Inferior parietal cortex (tissue), 1 donor: ENCODE measurements around the gene YJU2.
"Not testable (repeated sequence)": the region's sequence is repeated elsewhere in the genome, so short reads cannot be mapped to it uniquely, and the experiment has no call there.

Experiments
- DNase-seq: peaks from one replicate; pipeline ENCODE4 v3.0.0-alpha.2; 2016; ENCODE audit errors: extremely low spot score

YJU2 gene

DNA sequence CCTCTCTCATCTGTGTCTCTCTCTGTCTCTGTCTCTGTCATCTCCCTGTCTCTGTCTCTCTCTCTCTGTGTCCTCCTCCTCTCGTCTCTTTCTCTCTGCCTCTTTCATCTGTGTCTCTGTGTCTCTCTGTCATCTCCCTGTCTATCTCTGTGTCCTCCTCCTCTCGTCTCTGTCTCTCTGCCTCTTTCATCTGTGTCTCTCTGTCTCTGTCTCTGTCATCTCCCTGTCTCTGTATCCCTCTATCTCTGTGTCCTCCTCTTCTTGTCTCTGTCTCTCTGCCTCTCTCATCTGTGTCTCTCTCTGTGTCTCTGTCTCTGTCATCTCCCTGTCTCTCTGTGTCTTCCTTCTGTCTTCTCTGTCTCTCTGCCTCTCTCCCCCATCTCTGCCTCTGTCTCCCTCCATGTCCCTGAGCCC is 18.1 kb upstream of the YJU2 start:
- no peak for DNase-seq

DNA sequence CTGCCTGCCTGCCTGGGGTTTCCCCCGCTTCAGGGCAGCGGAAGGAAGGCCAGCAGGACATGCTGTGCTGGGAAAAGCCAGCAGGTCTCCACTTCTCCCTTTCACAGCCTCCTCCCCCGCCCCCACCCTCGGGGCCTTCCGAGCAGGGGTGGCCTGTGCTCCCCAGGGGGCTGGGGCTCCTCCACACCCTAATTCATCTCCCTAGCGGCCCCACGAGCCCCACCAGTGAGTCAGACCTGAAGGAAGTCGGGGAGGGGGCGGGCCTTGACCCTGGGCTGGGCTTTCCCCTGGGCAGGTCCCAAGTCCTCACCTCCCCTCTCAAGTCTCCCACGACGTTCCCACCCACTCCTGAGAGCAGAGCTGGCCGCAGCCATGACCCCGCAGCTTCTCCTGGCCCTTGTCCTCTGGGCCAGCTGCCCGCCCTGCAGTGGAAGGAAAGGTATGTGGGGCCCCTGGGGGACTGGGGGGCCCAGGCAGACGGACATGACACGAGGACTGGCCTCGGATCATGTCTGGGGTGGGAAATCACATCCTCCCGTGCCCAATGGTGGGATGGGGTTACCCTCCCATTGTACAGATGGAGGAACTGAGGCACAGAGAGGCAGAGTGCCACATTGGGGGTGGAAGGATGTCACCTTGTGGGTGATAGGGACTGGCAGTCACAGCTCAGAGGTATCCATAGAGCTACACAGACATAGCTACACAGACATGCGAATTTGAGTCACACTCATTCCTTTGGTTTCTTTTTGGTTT is 17.5 kb upstream of the YJU2 start, which contains the start of gene EBI3:
Gene EBI3, plus strand, starts transcription at position 345 of the 753 bp plus-strand sequence. Its CDS starts 28 bp downstream, at position 373.
- no peak for DNase-seq

DNA sequence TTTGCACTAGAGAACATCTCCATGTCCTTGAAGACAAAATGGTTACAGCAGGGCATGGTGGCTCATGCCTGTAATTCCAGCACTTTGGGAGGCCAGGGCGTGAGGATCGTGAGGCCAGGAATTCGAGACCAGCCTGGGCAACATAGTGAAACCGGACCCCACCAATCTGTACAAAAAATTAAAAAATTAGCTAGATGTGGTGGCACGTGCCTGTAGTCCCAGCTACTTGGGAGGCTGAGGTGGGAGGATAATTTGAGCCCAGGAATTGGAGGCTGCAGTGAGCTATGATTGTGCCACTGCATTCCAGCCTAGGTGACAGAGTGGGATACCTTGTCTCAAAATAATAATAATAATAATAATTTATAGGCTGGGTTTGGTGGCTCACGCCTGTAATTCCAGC is 16.6 kb upstream of the YJU2 start:
- not testable (repeated sequence) for DNase-seq

DNA sequence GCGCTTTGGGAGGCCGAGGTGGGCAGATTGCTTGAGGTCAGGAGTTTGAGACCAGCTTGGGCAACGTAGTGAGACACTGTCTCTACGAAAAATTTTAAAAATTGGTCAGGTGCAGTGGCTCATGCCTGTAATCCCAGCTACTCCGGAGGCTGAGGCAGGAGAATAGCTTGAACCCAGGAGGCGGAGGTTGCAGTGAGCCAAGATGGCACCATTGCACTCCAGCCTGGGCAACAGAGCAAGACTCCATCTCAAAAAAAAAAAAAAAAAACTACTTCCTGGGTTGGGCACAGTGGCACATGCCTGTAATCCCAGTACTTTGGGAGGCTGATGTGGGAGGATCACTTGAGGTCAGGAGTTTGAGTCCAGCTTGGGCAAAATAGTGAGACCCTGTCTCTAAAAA is 15.4 kb upstream of the YJU2 start:
- not testable (repeated sequence) for DNase-seq

- not testable (repeated sequence) for DNase-seq
These were observed 14.7 kb upstream of the YJU2 start for GRCh38 chr19:4232139-4232538.

GRCh38 chr19:4232614-4233281 is 14.1 kb upstream of the YJU2 start:
- DNase-seq: no peak

GRCh38 chr19:4233282-4233853 is 13.5 kb upstream of the YJU2 start:
- peak; percentile 33 for DNase-seq

- DNase-seq: no peak
These were observed 12.6 kb upstream of the YJU2 start for GRCh38 chr19:4234142-4234861.

GRCh38 chr19:4234862-4235201 is 12.0 kb upstream of the YJU2 start:
- no peak for DNase-seq

DNA sequence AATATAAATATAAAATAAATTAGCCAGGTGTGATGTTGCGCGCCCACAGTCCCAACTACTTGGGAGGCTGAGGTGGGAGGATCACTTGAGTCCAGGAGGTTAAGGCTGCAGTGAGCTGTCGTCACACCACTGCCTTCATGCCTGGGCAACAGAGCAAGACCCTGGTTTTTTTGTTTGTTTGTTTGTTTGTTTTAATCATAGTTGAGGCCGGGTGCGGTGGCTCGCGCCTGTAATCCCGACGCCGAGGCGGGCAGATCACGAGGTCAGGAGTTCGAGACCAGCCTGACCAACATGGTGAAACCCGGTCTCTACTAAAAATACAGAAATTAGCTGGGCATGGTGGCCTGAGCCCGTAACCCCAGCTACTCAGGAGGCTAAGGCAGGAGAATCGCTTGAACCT is 9.4 kb upstream of the YJU2 start:
- not testable (repeated sequence) for DNase-seq

- no peak for DNase-seq
These were observed 8.0 kb upstream of the YJU2 start for GRCh38 chr19:4238831-4239230.

GRCh38 chr19:4241824-4242430 is 5.0 kb upstream of the YJU2 start:
- DNase-seq: no peak

GRCh38 chr19:4245938-4246337 is 942 bp upstream of the YJU2 start:
- DNase-seq: not testable (repeated sequence)

DNA sequence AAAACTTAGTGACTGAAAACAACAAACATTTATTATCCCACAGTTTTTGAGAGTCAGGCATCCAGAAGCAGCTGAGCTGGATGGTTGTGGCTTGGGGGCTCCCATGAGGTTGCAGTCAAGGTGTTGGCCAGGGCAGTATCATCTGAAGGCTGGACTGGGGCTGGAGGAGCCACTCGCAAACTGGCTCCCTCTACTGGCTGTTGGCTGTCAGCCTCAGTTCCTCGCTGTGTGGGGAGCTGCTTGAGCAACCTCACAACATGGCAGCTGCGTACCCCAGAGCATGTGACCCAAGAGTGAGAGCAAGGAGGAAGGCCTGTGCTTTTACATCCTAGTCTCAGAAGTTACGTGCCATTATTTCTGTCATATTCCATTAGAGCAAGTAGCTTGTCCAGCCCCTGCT is 9.7 kb downstream of the YJU2 start:
- no peak for DNase-seq

DNA sequence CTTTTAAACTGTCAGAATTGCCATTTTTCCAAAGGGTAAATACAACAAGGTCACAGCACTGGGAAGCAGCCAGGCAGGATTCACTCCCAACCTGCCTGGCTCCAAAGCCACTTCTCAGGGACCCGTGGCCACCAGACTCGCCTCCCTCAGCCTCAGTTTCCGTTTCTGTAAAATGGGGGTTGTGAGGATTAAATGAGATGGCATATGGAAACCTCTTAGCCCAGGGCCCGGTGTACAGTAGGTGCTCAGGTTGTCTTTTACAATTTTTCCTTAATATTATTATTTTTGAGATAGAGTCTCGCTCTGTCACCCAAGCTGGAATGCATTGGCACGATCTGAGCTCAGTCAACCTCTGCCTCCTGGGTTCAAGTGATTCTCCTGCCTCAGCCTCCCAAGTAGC is 10.1 kb downstream of the YJU2 start:
- no peak for DNase-seq

DNA sequence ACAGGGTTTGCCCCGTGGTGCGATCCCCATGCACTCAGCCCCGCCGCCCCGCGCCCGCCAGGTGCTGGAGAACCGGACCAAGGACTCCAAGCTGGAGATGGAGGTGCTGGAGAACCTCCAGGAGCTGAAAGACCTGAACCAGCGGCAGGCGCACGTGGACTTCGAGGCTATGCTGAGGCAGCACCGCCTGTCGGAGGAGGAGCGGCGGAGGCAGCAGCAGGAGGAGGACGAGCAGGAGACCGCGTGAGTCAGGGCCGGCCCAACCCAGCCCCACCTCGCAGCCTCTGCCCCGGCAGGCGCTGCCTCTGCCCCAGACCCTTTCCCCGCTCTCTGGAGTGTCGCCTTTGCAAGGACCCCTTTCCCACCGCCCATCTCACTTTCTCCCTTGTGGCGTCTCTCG is 11.3 kb downstream of the YJU2 start:
- DNase-seq: no peak

- no peak for DNase-seq
These were observed 13.8 kb downstream of the YJU2 start for GRCh38 chr19:4260613-4261191.

DNA sequence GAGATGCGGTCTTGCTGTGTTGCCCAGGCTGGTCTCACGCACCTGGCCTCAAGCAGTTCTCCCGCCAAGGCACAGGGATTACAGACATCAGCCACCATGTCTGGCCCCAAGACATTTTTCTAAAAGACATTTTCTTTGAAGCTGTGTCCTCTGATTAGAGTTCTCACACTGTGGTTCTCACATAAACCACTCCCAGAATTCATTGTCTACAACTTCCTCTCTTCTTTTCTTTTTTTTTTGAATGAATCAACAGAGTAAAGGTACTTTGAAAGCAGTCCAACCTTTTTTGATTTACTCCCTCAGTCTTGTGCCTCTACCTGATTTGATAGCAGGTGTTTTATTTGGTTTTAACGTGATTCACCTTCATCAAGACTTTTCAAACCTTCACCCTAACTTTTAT is 17.9 kb downstream of the YJU2 start:
- no peak for DNase-seq

DNA sequence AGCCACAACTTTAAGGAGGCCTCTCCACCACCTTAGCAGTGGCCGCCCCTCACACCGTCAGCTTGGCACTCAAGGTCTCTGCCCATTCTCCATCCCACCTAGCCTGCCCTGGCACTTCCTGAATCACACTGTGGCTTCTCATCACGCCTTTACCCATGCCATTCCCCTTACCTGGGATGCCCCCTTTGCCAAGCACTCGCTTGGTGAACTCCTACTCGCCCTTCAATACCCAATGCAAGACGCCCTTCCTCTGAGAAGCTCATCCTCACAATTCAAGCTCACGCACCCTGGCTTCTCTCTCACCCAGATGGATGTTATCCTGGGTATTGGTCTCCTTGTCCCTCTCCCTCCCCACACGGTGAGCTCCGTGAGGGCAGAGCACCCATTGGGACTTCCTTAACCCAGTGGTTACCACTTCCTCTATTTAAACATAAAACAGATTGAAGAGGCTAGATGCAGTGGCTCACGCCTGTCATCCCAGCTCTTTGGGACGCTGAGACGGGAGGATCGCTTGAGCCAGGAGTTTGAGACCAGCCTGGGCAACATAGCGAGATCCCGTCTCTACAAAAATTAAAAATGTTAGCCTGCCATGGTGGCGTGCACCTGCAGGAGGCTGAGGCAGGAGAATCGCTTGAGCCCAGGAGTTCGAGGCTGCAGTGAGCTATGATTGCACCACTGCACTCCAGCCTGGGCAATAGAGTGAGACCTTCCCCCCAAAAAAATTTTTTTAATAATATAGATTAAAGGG is 19.5 kb downstream of the YJU2 start:
- DNase-seq: no peak

DNA sequence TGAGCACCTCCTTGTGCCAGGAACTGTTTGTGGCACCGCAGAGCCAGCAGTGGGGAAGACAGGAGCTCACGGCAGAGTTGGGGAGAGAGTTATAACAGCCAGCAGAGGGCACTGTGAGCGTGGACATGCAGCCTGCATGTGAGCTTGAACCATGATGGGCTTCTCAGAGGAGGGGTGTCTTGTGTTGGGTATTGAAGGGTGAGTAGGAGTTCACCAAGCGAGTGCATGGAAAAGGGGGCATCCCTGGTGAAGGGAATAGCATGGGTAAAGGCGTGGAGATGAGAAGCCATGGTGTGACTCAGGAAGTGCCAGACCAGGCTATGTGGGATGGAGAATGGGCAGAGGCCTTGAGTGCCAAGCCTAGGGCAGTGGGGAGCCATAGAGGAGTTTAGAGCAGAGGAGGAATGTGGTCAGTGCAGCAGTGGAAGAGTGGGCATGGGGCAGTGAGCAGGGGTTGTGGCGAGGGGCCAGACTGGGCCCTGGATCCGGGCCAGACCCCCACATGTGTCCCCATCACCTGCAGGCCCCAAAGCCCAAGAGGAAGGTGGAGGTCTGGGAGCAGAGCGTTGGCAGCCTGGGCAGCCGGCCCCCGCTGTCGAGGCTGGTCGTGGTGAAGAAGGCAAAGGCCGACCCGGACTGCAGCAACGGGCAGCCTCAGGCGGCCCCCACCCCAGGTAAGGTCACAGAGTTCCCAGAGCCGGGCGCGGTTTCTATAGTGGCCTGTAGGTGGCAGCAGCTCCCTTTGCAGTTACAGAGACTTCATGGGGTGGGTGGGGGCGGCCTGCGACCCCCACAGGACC is 20.4 kb downstream of the YJU2 start:
- peak; percentile 25 for DNase-seq
